GM12878 (cell line): Measurements from ENCODE around the gene GINS1. TPM values are rescaled to one million over a fixed set of nuclear protein-coding genes. Genes with fewer than 3 reads are reported as not detected.

Experiments
- CHD1 ChIP-seq: IDR thresholded peaks from 2 replicates; pipeline ENCODE4 v1.6.1; 2012; ENCODE audit warnings: low read depth, low read length, improper control_type of control experiment
- CREB1 ChIP-seq: IDR thresholded peaks from 2 replicates; pipeline ENCODE4 v1.6.1; 2012; ENCODE audit warnings: low read depth, mild to moderate bottlenecking, inconsistent platforms
- CUX1 ChIP-seq: IDR thresholded peaks from 2 replicates; pipeline ENCODE4 v1.6.1; 2012; ENCODE audit warnings: improper control_type of control experiment, low read depth, low read length; ENCODE audit not compliant: insufficient replicate concordance
- E2F4 ChIP-seq: IDR thresholded peaks from 2 replicates; pipeline ENCODE4 v1.6.1; 2012; ENCODE audit warnings: low read depth, low read length, improper control_type of control experiment
- EZH2 ChIP-seq: IDR thresholded peaks from 2 replicates; pipeline ENCODE4 v1.6.1; 2012; ENCODE audit warnings: low read depth, mild to moderate bottlenecking, control low read depth, inconsistent platforms, low read length, borderline replicate concordance; ENCODE audit not compliant: control insufficient read depth
- FOS ChIP-seq: IDR thresholded peaks from 3 replicates; pipeline ENCODE4 v1.6.1; 2011; ENCODE audit warnings: borderline replicate concordance; ENCODE audit not compliant: insufficient read length; ENCODE audit errors: extremely low read depth
- HDAC2 ChIP-seq: fragments of 200-600 bp; sonication (generic); IDR thresholded peaks from 2 replicates; pipeline ENCODE4 v1.6.1; 2017
- HDGF ChIP-seq: fragments of 450-650 bp; IDR thresholded peaks from 2 replicates; pipeline ENCODE4 v1.6.1; 2016; ENCODE audit warnings: antibody characterized with exemption
- JUND ChIP-seq: IDR thresholded peaks from 2 replicates; pipeline ENCODE4 v1.6.1; 2012; ENCODE audit warnings: low read depth, mild to moderate bottlenecking, low read length, improper control_type of control experiment, moderate library complexity
- MXI1 ChIP-seq: fragments of 150-350 bp; IDR thresholded peaks from 2 replicates; pipeline ENCODE4 v1.6.1; 2011; ENCODE audit warnings: low read depth, mild to moderate bottlenecking, inconsistent platforms, low read length, improper control_type of control experiment
- MYB ChIP-seq: fragments of 150-350 bp; IDR thresholded peaks from 2 replicates; pipeline ENCODE4 v1.6.1; 2014; ENCODE audit warnings: mild to moderate bottlenecking, low read depth, low read length, borderline replicate concordance
- NFYA ChIP-seq: IDR thresholded peaks from 2 replicates; pipeline ENCODE4 v1.6.1; 2011; ENCODE audit warnings: low read depth, mild to moderate bottlenecking, low read length, improper control_type of control experiment, borderline replicate concordance
- NKRF ChIP-seq: fragments of 450-650 bp; conservative IDR thresholded peaks from 2 replicates; pipeline ENCODE4 v1.6.1; 2017; ENCODE audit warnings: mild to moderate bottlenecking, moderate library complexity
- RELB ChIP-seq: fragments of 450-650 bp; IDR thresholded peaks from 2 replicates; pipeline ENCODE4 v1.6.1; 2017; ENCODE audit warnings: low read depth, mild to moderate bottlenecking, moderate library complexity
- SMARCA5 ChIP-seq: fragments of 450-650 bp; IDR thresholded peaks from 2 replicates; pipeline ENCODE4 v1.6.1; 2017; ENCODE audit warnings: mild to moderate bottlenecking
- SREBF2 ChIP-seq: IDR thresholded peaks from 2 replicates; pipeline ENCODE4 v1.6.1; 2012; ENCODE audit warnings: mild to moderate bottlenecking, low read length
- SUZ12 ChIP-seq: fragments of 200-600 bp; sonication (generic); IDR thresholded peaks from one replicate; pipeline ENCODE4 v1.6.1; 2018; ENCODE audit warnings: antibody characterized with exemption, mild to moderate bottlenecking; ENCODE audit not compliant: unreplicated experiment
- TCF12 ChIP-seq: IDR thresholded peaks from 2 replicates; pipeline ENCODE4 v1.6.1; 2011; ENCODE audit warnings: low read depth, mild to moderate bottlenecking, low read length
- ZNF24 ChIP-seq: fragments of 450-650 bp; IDR thresholded peaks from 2 replicates; pipeline ENCODE4 v1.6.1; 2017; ENCODE audit warnings: antibody characterized with exemption, mild to moderate bottlenecking
- ZNF384 ChIP-seq: IDR thresholded peaks from 2 replicates; pipeline ENCODE4 v1.6.1; 2012; ENCODE audit warnings: low read depth, mild to moderate bottlenecking, low read length, improper control_type of control experiment, borderline replicate concordance
- polyA plus RNA-seq, 11 experiments: library from polyadenylated mRNA; depleted of rRNA in 4 of 11; unstranded in 6 of 11; stranded (reverse) in 5 of 11; fragments of >200 nt; fragmentation: Nextera tagmentation in 4 of 11; fragmentation: Illumina TruSeq in 1 of 11; extraction: Ambion mirVana in 4 of 11; extraction: Trizol in 1 of 11; gene quantifications; 1 replicate in 1 of 11; 2 replicates in 10 of 11; pipeline versions ENCODE4 v1.2.1 to v1.2.3, GENCODE V29; 2011 to 2016; ENCODE audit warnings: inconsistent platforms in 2 of 11, missing spikeins in 2 of 11, low read depth in 1 of 11
- total RNA-seq, 4 experiments: library from RNA; depleted of rRNA in 3 of 4; stranded (reverse); fragments of >200 nt in 3 of 4; fragmentation: Illumina TruSeq in 1 of 4; extraction: Trizol in 1 of 4; gene quantifications; 2 replicates each; pipeline versions ENCODE4 v1.2.1 to v1.2.3, GENCODE V29; 2013 to 2021

GINS1 gene
- total and polyA plus RNA-seq, 10 of the 15 experiments (the other 5 are each of a cell fraction or from before 2014, with no cell fraction given), result 13.0 to 44.6 (median 30.3) TPM

GRCh38 chr20:25407311-25408169, at the start of gene GINS1 (continued):
- TF ChIP-seq EZH2 (no peak), HDAC2 (0 out of 2 replicates have a peak, but pooled peaks have one; percentile 20), MYB (no peak), ZNF384 (no peak), TCF12 (no peak), E2F4 (peak; percentile 90), SREBF2 (no peak), ZNF24 (peak; percentile 86), FOS (no peak), SMARCA5 (no peak), MXI1 (peak; percentile 37), HDGF (no peak; the same call in 1 of the 2 replicates), SUZ12 (no peak), CREB1 (peak; percentile 43), RELB (peak; percentile 96), NFYA (no peak), NKRF (peak; percentile 95), JUND (no peak), CHD1 (0 out of 2 replicates have a peak, but pooled peaks have one; percentile 36), CUX1 (no peak)
